Tibial nerve (tissue), 3 donors: ENCODE results near the gene HRAS.

ENCODE experiments used
- POLR2A ChIP-seq, 2 donors: fragments of 450-650 bp; IDR thresholded peaks; one replicate each; pipeline ENCODE4 v1.6.1; 2017; ENCODE audit warnings: antibody characterized with exemption in 2 of 2, mild to moderate bottlenecking in 2 of 2, moderate library complexity in 2 of 2
- TF ChIP-seq, protein P1 (sequence below), 5 experiments: fragments of 200-600 bp in 3 of 5; fragments of 450-650 bp in 2 of 5; sonication (generic) in 3 of 5; IDR thresholded peaks; one replicate each; pipeline ENCODE4 v1.5.1; 2016 to 2019; ENCODE audit warnings: antibody characterized with exemption in 5 of 5, mild to moderate bottlenecking in 3 of 5, moderate library complexity in 2 of 5

DNA sequence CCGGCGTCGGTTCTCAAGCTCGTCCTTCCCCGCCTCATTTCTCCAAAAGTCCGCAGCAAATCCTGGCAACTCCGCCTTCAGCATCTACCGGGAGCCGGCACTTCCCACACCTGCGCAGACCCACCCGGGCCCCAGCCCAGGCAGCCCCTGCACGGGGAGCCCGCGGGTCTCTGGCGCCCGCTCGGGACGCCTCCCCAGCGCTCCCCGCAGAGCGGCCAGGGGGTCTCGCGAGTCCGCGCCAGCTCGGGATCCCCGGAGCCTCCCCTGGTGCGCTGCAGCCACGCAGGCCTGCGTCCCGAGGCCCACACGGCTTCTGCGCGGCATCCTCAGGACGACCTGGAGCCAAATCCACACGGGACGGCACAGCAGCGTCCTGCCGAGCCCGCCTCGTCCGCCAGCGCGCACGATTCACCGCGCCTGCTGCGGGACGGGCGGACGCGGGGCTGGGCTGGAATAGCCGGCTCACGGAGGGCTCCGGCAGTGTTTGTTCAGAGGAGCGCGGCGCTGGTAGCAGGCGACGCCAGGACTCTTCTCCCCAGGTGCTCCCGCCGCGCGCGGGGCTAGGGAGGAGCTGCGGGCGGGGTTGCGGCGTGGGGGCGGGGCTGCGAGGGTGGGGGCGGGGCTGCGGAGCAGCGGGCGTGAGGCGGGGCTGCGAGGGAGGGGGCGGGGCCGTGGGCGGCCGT lies 40.1 kb upstream of the HRAS start:
- TF ChIP-seq, protein P1, sequence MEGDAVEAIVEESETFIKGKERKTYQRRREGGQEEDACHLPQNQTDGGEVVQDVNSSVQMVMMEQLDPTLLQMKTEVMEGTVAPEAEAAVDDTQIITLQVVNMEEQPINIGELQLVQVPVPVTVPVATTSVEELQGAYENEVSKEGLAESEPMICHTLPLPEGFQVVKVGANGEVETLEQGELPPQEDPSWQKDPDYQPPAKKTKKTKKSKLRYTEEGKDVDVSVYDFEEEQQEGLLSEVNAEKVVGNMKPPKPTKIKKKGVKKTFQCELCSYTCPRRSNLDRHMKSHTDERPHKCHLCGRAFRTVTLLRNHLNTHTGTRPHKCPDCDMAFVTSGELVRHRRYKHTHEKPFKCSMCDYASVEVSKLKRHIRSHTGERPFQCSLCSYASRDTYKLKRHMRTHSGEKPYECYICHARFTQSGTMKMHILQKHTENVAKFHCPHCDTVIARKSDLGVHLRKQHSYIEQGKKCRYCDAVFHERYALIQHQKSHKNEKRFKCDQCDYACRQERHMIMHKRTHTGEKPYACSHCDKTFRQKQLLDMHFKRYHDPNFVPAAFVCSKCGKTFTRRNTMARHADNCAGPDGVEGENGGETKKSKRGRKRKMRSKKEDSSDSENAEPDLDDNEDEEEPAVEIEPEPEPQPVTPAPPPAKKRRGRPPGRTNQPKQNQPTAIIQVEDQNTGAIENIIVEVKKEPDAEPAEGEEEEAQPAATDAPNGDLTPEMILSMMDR (IDR thresholded peaks at IDR 0.05) = no peak
- peak in 1 of 2 donors; percentile 36 for TF ChIP-seq POLR2A (IDR thresholded peaks at IDR 0.05)
